ENCODE results near the gene HAND1.

- TF ChIP-seq SP1 (IDR thresholded peaks at IDR 0.05) (no peak), ZNF384 (IDR thresholded peaks at IDR 0.05) (no peak), ELF4 (IDR thresholded peaks at IDR 0.05) (no peak), FOXK2 (IDR thresholded peaks at IDR 0.05) (no peak)
Observed at GRCh38 chr5:154465169-154465568, 12.9 kb downstream of the HAND1 start.

Data from HEK293T (cell line).